Fibroblast of lung (primary cell): ENCODE data around the gene ENPP7. TPM values are rescaled to one million over a fixed set of nuclear protein-coding genes. Genes with fewer than 3 reads are reported as not detected.

Source experiments
- DNase-seq, 2 donors: peaks; one replicate each; pipeline versions ENCODE4 v3.0.0 to v3.0.0-alpha.2; 2010; ENCODE audit warnings: low read depth in 2 of 2
- H2AFZ ChIP-seq: 2 replicates; pipeline ENCODE4 v1.5.1; 2012; ENCODE audit warnings: low read length, control low read depth, inconsistent platforms
- H3K27ac ChIP-seq: 2 replicates; pipeline ENCODE4 v1.5.1; 2011; ENCODE audit warnings: low read length, control low read depth; ENCODE audit not compliant: insufficient read depth
- H3K27me3 ChIP-seq: 2 replicates; pipeline ENCODE4 v1.5.1; 2011; ENCODE audit warnings: mild to moderate bottlenecking, low read length; ENCODE audit not compliant: control insufficient read depth, insufficient read depth
- H3K36me3 ChIP-seq: 2 replicates; pipeline ENCODE4 v1.5.1; 2011; ENCODE audit warnings: low read length; ENCODE audit not compliant: control insufficient read depth, insufficient read depth
- H3K4me1 ChIP-seq: 2 replicates; pipeline ENCODE4 v1.5.1; 2011; ENCODE audit warnings: low read length; ENCODE audit not compliant: control insufficient read depth, insufficient read depth; ENCODE audit errors: extremely low read depth
- H3K4me2 ChIP-seq: 2 replicates; pipeline ENCODE4 v1.5.1; 2011; ENCODE audit warnings: low read length, control low read depth; ENCODE audit not compliant: insufficient read depth; ENCODE audit errors: extremely low read depth
- H3K4me3 ChIP-seq, 4 experiments: fragments of 200-600 bp in 1 of 4; sonication (generic) in 1 of 4; replicated peaks in 1 of 4; 2 replicates each; pipeline ENCODE4 v1.5.1; 2011 to 2016; ENCODE audit warnings: low read length in 4 of 4, low read depth in 3 of 4, mild to moderate bottlenecking in 3 of 4, control low read depth in 2 of 4, inconsistent platforms in 1 of 4, mixed read lengths in 1 of 4; ENCODE audit not compliant: insufficient read depth in 1 of 4; ENCODE audit errors: control extremely low read depth in 1 of 4
- H3K79me2 ChIP-seq: 2 replicates; pipeline ENCODE4 v1.5.1; 2012; ENCODE audit warnings: mild to moderate bottlenecking, low read length, inconsistent platforms; ENCODE audit not compliant: control insufficient read depth, insufficient read depth
- H3K9ac ChIP-seq: 2 replicates; pipeline ENCODE4 v1.5.1; 2011; ENCODE audit warnings: mild to moderate bottlenecking, low read length, control low read depth; ENCODE audit not compliant: insufficient read depth
- H3K9me3 ChIP-seq: 2 replicates; pipeline ENCODE4 v1.5.1; 2012; ENCODE audit warnings: low read depth, low read length; ENCODE audit not compliant: control insufficient read depth, insufficient read depth
- H4K20me1 ChIP-seq: 2 replicates; pipeline ENCODE4 v1.5.1; 2011; ENCODE audit warnings: low read length; ENCODE audit not compliant: control insufficient read depth, insufficient read depth; ENCODE audit errors: extremely low read depth
- CTCF ChIP-seq, 2 donors: IDR thresholded peaks in 1 of 2; conservative IDR thresholded peaks in 1 of 2; 1 replicate in 1 of 2; 2 replicates in 1 of 2; pipeline ENCODE4 v1.5.1; 2011 to 2012; ENCODE audit warnings: low read length in 2 of 2, control low read depth in 1 of 2, inconsistent platforms in 1 of 2, low read depth in 1 of 2, mild to moderate bottlenecking in 1 of 2
- EZH2 ChIP-seq: IDR thresholded peaks from 2 replicates; pipeline ENCODE4 v1.5.1; 2012; ENCODE audit warnings: low read length, control low read depth, mild to moderate bottlenecking; ENCODE audit errors: missing control alignments
- polyA plus RNA-seq, 2 donors: library from polyadenylated mRNA; depleted of rRNA in 1 of 2; stranded (reverse) in 1 of 2; unstranded in 1 of 2; fragments of >200 nt; gene quantifications; 2 replicates each; pipeline ENCODE4 v1.2.1, GENCODE V29; 2011 to 2012; ENCODE audit warnings: missing spikeins in 1 of 2
- total RNA-seq: library from RNA; depleted of rRNA; stranded (reverse); fragments of >200 nt; gene quantifications from 2 replicates; pipeline ENCODE4 v1.2.1, GENCODE V29; 2014

Gene ENPP7
- total and polyA plus RNA-seq, 2 donors (not counting 1 experiment from before 2014, with no cell fraction given): not detected

DNA sequence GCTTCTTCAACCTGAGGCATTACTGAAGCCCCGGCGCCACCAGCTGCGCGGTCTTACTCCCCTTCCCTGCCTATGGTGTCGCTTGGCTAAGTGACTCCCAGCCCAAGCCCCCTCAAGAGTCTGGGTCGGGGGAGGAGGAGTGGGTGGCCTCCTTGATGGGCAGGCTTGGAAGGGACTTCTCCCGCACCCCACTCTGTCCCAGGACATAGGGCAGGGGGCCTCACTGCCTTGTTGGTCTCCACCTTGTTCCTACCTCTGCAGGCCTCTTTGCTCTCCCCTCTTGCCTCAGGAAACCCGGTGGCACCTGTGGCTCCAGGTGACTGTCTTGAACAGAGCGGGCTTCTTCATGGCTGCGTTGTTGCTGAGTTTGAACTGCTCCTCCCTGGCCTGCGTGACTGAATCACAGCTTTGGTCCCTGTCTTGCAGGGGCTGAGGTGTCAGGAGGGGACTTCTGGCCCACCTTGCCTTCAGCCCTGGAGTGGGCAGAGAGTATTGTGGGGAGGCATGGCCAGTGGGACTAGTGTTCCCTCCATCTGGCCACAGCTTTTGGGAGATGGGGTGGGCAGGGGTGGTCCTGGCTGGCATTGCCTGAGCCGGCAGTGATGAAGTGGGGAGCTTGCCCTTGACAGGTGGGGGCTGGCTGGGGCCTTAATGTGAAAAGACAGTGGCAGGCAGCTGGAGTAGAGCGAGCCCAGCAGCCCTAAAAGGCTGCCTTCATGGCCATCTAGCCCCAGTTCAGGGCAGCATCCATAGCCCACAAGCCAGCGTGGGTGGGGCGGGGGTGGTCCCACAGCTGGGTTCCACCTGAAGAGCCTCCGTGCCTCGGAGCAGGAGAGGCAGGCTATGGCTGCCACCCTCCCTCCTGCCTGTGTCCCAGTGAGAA, 54.5 kb downstream of the ENPP7 start:
- no peaks in the 10 kb centered on the region for H4K20me1 ChIP-seq
- H2AFZ ChIP-seq: no peak overlapping the region
- H3K4me3 ChIP-seq: no peak overlapping the region
- DNase-seq: no peak
- no peaks in the 10 kb centered on the region for H3K79me2 ChIP-seq
- no peaks in the 10 kb centered on the region for H3K9me3 ChIP-seq
- H3K9ac ChIP-seq: no peak overlapping the region
- TF ChIP-seq EZH2 (no peak), CTCF (conservative IDR thresholded peaks at IDR 0.05 in 1 of 2, IDR thresholded peaks at IDR 0.05 in 1 of 2; ENCODE audit: low read depth in 1 of 2, low read length in 2 of 2) (no peak)
- H3K27me3 ChIP-seq: peaks cover 17% of the 10 kb centered on the region
- H3K4me1 ChIP-seq: no peaks in the 10 kb centered on the region
- H3K36me3 ChIP-seq: peaks cover 1% of the 10 kb centered on the region
- H3K4me2 ChIP-seq: no peak overlapping the region
- no peak overlapping the region for H3K27ac ChIP-seq

DNA sequence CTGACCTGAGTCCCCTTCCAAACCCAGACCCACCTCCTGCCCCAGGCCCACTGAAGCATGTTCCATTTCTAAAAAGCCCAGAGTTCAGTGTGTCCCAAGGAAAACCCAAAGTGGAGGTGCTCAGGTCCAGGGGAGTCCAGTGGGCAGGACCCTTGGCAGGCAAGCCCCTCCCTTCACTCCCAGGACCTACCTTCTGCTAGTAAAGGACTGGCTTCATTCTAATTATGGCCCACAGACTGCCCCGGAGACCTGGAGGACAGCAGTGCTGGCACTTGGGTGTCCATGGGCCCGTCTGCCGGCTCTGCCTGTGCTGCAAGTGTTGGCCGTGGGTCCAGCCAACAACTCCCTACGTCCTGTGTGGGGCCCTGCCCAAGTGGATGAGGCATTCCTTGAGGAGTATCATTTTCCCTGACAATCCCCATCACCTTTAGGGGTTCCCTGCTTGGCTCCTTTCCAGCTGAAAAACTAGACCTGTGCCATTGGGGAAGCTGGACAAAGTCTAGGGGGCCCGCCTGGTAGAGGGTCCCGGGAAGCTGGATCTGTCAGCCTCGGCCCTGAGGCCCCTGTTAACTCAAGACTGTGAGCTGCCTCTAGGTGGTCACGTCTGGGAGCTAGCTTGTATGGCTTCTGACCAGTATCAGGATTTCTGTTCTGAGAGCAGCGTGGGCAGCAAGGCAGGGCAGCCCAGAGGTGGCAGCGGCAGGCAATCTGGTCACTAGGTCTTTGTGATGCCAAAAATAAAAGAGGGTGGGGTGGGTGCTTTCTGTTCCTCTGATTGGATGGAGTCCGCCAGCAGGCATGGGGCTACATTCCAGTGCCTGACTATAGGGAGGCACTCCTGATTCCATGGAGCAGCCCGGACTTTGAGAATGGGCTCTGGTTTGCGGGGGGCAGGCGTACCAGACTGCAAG, 55.4 kb downstream of the ENPP7 start:
- peaks cover 26% of the 10 kb centered on the region for H3K27me3 ChIP-seq
- no peaks in the 10 kb centered on the region for H3K79me2 ChIP-seq
- no peak overlapping the region for H2AFZ ChIP-seq
- no peaks in the 10 kb centered on the region for H3K9me3 ChIP-seq
- no peak overlapping the region for H3K4me3 ChIP-seq
- H3K4me2 ChIP-seq: no peak overlapping the region
- TF ChIP-seq EZH2 (no peak), CTCF (conservative IDR thresholded peaks at IDR 0.05 in 1 of 2, IDR thresholded peaks at IDR 0.05 in 1 of 2; ENCODE audit: low read depth in 1 of 2, low read length in 2 of 2) (no peak)
- H3K9ac ChIP-seq: no peak overlapping the region
- no peaks in the 10 kb centered on the region for H3K4me1 ChIP-seq
- no peak overlapping the region for H3K27ac ChIP-seq
- peaks cover 1% of the 10 kb centered on the region for H3K36me3 ChIP-seq
- DNase-seq: no peak
- H4K20me1 ChIP-seq: no peaks in the 10 kb centered on the region
